Measurements from ENCODE around the gene SH3PXD2A.
A peak's percentile ranks its signal among the peaks of the same experiment; 100 is the strongest.

SH3PXD2A gene, protein sequence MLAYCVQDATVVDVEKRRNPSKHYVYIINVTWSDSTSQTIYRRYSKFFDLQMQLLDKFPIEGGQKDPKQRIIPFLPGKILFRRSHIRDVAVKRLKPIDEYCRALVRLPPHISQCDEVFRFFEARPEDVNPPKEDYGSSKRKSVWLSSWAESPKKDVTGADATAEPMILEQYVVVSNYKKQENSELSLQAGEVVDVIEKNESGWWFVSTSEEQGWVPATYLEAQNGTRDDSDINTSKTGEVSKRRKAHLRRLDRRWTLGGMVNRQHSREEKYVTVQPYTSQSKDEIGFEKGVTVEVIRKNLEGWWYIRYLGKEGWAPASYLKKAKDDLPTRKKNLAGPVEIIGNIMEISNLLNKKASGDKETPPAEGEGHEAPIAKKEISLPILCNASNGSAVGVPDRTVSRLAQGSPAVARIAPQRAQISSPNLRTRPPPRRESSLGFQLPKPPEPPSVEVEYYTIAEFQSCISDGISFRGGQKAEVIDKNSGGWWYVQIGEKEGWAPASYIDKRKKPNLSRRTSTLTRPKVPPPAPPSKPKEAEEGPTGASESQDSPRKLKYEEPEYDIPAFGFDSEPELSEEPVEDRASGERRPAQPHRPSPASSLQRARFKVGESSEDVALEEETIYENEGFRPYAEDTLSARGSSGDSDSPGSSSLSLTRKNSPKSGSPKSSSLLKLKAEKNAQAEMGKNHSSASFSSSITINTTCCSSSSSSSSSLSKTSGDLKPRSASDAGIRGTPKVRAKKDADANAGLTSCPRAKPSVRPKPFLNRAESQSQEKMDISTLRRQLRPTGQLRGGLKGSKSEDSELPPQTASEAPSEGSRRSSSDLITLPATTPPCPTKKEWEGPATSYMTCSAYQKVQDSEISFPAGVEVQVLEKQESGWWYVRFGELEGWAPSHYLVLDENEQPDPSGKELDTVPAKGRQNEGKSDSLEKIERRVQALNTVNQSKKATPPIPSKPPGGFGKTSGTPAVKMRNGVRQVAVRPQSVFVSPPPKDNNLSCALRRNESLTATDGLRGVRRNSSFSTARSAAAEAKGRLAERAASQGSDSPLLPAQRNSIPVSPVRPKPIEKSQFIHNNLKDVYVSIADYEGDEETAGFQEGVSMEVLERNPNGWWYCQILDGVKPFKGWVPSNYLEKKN

DNA sequence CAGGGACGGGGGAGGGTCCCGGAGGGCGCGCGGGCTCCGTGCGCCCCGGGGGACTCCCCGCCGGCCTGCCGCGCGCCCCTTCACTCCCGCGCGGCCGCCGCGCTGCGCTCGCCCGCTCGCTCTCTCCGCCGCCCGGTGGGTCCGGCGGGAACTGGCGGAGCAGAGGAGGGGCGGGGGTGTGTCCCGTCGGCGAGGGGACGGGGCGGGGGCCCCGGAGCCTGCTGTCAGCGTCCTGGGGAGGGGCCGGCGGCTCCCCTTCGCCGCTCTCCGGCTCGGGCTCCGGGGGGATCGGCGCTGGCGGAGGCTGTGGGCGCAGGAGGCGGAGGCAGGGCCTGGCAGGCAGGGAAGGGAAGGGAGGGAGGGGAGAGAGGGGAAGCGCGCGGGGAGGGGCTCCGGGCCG lies at the start of gene SH3PXD2A:
TSS of gene SH3PXD2A (minus strand) at position 153 of the 400 bp plus-strand sequence. CDS start 310 bp downstream, outside the sequence.
- no peak for DNase-seq

DNA sequence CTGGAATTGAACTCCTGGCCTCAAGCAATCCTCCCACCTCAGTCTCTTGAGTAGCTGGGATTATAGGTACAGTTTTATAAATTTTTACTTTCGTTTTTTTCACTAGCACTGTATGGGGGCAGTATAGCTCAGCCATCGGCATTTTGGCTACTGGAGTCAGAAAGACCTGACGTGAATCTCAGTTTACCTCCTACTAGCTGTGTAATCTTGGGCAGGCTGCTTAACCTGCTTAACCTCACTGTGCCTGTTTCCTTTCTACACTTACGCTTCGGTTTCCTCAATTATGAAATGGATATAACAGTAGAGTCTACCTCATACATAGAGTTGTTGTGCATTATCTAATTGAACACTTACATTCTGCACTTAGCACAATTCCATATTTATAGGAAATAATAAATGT lies 45.9 kb upstream of the SH3PXD2A start:
- DNase-seq: no peak

DNA sequence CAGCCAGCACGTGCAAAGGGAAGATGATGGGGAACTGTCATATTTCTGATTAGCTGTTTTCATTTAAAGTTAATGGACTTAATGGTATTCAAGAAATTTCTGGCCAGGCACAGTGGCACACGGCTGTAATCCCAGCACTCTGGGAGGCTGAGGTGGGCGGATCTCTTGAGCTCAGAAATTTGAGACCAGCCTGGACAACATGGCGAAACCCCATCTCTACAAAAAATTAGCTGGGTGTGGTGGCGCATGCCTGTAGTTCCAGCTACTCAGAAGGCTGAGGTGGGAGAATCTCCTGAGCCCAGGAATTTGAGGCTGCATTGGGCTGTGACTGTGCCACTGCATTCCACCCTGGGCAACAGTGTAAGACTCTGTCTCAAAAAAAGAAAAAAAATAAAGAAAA lies 43.9 kb upstream of the SH3PXD2A start:
- DNase-seq: no peak

DNA sequence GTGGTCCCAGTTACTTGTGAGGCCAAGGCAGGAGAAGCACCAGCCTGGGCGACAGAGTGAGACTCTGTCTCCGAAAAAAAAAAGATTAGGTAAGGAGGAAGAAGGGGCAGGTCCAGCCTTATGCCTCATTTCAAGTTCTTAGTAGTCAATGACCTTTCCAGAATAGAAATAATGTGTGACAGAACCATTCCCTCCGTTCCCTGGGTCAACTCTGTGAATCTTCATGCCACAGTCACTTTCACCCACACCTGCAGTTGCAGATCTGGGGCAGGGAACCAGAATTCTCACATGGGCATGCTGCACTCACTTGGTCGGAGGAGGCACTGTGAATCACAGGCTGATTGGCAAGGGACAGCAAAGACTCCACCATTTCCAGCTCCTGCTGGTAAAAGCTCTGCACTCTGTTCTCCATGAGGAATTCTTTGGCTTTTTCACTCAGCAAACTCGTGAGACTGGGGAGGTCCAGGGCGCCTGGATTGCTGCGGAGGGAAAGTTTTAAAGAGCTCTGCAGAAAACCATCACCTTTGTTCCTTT lies 41.9 kb upstream of the SH3PXD2A start:
- DNase-seq: no peak

DNA sequence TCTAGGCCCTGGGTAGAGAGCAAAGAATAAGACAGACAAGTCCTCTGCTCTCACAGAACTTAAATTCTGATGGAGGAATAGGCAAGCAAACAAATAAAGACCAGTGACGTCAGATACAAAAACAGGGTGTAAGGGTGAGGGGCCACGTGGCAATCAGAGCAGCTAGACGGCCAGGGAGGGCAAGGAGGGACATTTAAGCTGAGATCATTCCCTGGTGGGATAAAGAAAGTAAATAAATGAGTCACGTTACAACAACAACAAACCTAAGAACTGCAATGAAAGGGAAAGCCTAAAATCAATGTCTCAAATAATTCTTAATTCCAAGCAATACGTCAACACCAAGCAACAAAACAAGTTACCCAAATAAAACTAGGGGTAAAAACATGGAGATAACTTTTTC lies 40.8 kb upstream of the SH3PXD2A start:
- DNase-seq: no peak

DNA sequence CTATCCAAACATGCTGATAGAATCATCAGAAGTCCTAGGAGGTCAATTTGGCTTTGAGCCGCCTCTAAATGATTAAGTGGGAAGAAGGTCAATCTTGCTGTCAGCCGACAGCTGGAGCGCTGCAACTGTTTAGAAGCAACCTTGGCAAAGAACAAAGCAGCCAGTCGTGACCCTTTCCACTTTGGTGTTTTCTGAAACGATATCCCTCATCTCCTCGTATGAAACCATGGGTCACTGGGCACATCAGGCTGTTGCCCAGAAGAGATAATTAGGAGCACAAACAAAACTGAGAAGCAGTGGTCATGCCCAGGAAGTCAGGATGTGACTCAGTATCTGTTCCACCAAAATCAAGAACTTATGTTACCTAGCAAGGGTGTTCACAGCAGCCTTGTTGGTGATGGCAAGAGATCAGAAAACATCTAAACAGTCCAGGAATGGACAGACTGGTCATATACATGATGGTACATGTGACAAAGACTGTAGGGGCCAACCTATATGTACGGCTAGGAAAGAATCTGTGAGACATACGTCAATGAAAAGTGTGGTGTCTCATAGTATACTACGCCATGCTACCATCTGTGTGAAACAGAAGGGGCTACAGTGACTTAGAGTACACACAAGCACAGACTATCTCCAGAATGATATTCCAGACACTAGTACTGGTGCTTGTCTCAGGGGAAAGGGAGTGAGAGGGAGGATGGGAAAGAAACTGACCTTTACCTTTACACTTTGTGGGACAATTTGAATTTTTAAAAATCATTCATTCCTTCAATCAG lies 40.2 kb upstream of the SH3PXD2A start:
- peak; percentile 8 for DNase-seq

DNA sequence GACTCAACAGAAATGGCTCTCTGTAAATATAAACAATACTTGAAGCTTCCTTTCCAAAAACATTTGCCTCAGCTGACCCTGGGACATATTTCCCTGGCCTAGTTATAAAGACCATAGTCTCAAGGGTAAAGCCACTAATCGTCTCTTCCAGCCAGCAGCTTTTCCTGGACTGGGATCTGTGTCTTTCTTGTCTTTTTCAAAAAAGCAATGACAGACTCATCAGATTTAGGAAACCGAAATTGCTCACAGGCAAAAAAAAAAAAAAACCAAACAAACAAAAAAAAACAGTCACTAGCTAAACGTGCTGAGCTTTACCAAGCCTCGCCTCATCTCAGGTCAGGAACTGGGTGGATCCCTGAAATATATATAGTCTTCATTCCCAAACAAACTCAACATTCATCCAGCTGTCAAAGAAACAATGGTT lies 39.1 kb upstream of the SH3PXD2A start:
- DNase-seq: no peak

DNA sequence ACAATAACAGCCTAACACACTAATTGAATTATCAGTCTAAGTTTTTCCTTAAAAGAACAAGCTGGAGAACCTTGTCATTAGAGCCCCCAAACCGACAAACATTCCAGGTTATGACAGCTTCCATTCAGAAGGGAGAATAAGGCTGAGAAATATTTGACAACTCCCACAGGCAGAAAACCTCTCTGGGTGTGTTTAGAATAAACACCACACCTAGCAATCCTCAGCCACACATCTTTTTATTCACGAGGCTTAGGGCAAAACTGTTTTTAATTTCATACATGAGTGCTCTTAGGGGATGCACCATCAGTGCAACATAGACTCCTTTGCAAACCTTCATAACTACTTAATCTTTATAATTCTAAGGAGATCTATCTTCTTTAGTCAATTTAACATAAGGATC lies 38.4 kb upstream of the SH3PXD2A start:
- no peak for DNase-seq

DNA sequence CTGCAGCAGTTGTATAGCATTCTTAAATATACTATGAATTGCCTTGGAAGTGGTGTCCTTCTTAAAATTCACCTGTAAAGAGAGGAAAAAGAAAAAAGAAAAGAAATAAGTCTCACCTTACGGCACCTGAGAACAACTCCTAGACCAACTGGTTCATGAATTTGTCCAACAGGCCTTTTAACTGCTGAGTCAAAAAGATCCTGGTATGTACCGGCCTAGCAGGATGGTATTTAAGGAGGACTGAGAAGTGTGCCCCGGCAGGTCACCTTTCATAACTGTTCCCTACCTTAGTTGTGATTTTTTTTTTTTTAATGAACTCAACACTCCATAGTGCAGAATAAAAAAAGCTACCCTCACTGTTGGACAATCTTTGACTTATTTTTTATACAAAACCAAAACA lies 36.8 kb upstream of the SH3PXD2A start:
- DNase-seq: no peak

DNA sequence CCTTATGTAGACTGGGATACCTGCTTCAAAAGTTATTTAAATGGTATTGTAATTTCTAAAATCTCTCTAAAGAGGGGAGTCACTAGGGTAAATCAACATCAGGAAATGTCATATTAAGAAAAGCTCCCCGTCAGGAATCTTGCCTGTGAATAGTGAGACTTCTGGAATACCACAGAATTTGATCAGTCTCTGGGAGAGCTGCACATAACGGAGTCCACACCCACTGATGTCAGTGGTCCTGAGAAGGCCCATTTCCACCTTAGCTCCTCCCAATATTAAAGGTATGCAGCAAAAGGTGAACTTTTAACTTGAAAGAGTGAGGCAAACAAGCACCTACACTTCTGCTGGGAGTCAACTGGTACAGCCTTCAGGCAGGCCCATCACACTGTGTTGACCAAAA lies 35.3 kb upstream of the SH3PXD2A start:
- DNase-seq: no peak

DNA sequence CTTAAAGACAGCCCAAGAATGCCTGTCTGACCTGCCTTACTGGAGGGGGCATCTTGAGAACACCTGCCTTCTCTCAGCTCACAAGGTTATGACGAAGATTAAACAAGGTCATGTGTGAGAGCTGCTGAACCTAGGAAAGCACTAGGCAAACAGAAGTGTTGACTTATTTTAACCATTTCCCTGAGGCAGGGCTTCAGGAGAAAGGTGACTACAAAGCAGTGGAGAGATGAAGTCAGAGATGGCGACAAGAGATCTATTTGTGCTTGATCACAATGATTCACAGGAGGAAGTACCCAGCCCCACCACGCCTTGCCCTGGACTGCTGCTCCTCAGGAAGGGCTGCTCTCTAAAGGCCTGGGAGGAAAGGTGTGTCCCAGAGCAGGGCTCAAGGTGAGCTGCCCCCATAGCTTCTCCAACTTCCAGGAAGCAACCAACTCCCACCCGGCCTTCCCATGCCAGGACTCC lies 34.9 kb upstream of the SH3PXD2A start:
- no peak for DNase-seq

DNA sequence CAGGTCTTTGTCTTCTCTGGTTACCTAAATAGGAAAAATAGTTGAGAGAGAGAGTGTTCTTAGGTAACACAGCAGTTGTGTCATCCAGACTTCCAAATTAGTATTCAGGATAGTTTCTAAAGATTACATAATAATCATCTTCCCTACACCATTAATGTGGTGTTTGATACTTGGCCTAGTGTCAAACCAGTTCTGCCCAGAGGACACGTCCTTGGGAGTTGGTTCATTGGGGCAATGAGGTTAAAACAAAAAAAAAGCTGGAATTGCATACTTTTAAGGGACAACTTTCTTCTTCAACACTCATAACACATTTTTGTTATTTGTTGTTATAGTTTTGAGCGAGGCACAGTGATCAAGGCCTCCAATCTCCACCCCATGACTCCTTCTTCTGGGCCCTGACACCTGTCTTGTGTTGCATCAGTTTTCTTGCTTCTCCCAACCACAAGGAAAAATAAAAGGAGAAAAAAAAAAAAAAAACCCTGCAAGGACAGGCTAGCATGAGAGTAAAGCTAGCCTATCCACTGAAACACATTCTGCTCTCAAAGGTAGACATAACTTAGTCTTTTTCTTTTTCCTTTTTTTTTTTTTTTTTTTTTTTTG lies 33.8 kb upstream of the SH3PXD2A start:
- no peak for DNase-seq

DNA sequence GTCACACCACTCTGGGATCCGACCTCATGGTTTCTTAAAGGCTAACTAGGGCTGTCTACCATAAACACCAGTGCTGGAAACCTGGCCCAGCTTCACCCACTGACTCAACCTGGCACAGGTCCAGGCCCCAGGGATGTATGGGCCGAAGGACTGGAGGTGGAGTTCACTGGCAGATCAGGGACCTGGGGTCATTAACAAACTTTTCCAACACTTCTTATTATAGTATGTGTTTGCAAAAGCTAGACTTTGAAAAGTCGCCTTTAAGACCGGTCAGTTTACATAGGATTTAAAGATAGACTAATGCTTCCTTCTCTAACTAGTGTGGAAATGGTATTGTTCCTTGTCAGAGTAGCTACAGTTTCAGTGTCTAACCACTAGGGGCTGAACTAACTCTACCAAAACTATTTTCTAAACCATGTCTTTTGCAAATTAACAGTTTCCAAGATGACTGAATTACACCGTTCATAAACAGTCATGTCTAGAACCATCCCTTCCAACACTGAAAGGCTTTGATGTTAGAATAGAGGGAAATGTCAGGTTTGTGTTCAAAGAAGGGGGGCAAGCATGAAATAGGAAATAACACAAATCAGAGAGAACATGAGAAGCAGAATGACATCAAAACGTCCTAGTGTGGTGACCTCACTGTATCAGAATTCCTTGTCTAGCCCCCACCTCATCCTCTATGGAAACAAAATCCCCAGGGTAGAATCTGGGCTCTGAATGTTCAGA lies 32.9 kb upstream of the SH3PXD2A start:
- peak; percentile 13 for DNase-seq

DNA sequence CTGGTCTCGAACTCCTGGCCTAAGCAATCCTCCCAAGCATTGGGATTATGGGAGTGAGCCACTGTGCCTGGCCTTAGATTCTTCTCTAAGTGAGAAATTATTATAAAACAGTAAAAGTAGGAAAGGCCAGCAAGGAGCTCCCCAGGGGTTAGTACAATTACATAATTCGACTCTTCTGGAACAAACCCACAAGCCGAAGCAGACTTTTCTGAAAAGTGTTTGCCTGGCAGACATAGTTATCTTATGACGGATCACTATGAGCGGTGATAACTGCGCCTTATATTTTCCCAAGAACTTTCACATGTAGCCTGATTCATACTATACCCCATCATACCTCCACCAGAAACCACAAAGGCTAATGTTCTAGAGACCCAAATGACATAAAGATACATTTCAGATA lies 30.2 kb upstream of the SH3PXD2A start:
- DNase-seq: no peak

DNA sequence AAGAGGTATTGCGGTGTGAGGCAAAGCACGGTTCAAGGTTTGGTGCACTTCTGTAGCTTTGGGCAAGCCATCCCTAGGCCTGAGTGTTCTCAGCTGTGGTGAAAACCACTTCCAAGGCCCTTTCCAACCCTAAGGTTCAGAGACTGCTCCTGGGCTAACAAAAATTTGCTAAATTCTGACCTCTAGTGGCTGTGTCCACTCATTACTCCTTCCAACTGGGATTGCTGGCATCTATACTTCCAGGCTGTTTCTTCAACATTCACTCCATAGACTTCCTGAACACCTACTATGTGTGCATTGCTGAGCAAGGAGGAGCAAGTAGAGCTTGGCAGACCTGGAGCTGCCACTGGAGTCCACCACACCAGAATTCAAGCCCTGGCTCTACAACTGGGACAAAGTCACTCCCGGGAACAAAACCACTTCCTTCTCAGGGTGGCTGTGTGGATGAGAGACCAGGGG lies 29.3 kb upstream of the SH3PXD2A start:
- DNase-seq: no peak

DNA sequence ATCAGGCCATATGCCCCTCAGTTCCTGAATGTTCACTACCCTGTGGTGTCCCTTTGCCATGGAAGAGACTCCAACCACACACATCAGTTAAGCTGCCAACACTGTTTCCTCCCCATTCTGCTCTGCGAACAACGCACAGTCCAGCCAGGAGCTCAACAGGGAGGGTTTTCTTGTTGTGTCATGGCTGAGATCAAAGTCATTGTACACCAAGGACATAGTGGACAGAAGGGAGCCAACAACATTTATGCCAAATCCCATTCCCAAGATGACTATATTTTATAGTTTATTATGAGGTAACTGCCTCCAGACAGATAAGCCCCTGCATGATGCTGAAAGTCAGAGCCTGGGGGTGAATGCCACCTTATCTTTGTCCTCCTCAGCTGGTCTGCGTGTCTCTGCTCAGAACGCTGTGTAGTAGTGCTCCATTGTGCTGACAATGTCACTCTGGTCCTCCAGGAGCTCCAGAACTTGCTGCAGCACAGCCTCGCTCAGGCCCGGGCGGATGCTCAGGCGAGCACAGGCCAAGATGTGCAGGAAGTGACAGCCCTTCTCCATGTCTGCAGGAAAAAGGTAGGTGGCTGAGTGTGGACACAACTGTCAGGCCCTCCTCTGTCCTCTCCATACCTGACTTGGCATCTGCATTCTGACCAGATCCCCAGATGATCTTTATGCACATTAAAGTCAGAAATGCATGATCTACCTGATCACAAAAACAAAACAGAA lies 27.1 kb upstream of the SH3PXD2A start:
- no peak for DNase-seq

DNA sequence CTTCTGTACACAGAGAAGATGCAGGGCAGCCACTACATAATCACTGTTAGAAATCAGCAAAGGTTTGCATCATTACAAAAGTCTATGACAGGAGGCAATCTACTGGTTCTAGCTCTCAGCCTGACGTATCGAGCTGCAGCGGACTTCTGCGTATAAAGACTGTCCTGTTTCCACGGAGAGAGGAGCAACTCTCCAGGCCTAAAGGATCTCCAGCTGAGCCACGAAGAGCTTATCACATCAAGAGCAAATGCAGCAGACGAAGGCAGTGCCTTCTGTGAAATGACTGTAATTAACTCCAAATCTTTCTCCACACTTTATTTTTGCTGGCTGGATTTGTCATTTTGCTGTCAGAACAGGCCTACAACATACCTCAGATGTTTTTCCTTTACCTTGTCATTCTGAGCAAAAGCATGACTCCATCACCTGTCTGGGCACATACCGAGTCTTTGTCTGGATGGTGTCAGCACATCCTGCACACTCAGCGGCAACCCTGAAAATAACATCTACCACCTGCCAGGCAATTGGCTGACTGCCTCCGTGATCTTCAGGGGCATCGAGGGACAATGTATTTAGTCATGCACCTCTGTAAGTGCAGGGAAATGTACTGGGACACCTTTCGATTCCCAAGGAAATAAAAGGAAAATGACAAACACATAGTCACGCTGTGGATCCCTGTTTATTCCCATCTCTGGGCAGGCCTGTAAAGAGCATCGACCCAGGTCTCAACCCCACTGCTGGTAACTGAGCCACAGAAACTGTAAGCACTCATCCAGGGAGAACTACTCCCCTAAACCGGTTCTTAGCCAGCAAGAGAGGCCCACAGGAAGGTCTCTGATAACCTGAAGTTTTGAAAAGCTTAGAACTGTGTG lies 26.3 kb upstream of the SH3PXD2A start:
- no peak for DNase-seq

DNA sequence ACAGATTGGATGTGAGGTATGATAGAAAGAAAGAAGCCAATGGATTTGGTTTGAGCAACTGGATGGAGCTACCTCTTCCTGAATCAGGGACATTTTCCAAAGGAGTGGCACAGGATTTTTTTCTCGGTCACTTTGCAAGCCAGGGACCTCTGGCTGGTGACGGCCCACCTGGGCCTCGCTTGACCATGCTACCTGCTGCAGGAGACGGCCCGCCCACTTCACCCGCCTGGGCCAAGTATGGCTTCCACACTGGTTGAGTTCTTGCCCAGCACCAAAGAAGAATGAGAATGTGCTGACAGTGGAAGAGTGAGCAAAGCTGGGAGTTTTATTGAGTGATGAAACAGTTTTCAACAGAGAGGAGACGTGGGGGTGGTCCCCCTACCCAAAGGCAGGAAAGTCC lies 24.5 kb upstream of the SH3PXD2A start:
- DNase-seq: no peak

DNA sequence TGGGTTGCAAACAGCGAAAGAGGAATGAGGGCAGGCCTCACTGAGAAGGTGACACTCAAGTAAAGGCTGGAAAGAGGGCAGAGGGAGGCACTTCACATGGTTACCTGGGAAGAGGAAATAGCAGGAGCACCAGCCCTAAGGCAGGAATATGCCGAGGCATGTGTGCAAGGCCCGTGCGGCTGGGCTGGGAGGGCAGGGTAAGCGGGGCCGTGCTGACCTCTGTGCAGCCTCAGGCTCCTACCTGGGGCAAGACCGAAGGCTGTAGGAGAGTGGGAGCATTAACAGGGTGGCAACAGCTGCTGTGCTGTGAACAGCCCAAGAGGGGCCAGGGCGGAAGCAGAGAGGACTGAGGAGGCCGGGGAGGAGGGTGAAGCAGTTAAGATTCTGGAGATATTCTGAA lies 24.0 kb upstream of the SH3PXD2A start:
- DNase-seq: no peak
